GM18909 (cell line): ENCODE data around the gene PRPF4.
"Not testable (repeated sequence)": the region's sequence is repeated elsewhere in the genome, so short reads cannot be mapped to it uniquely, and the experiment has no call there.

Experiments
- ATAC-seq: cut with Tn5 transposase; IDR thresholded peaks from one replicate; pipeline ENCODE4 v1.9.1; 2021; ENCODE audit warnings: mild to moderate bottlenecking; ENCODE audit not compliant: unreplicated experiment, poor library complexity

The PRPF4 gene

DNA sequence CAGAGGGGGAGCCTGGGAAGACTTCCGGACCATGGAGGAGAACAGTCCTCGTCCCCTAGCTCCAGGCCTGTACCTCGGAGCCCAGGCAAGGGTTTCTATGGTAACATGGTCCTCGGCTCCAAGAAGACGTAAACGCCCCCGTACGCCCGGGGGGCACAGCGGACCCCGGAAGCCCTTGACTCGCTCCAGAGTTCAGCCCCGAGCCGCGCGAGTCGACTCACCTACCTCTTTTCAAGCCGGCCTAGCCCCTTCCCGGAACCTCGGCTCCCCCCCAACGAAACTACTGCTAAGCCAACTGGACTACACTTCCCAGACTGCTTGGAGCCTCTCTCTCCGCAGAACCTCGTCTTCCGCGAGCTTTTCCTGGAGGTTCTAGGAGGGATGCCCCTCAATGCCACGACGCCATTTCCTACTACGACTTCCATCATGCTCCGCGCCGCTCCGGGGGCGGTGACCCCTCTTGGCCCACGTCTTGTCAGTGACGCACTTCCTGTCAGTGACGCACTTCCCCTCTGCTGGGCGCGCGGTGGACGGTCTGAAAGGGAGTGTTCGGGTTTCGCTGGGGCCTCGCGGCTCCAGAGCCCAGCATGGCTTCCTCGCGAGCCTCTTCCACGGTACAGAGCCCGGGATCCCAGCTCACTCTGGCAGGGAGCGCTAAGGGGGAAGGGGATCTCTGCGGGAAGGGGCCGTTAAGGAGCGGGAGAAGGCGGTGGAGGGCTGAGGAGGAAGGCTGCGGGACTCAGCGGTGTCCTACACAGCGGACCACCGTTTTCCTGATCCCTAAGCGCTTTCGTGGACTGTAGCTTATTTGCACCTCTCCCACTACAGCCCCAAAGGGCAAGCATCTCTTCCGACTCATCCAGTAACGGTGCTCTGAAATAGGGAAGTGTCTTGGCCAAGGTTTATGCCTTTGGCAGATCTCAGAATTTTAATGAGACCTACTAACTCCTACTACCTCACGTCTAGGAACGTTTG lies at the start of gene PRPF4, which contains the start of gene CDC26:
TSS of gene PRPF4 (plus strand) at position 502 of the 975 bp plus-strand sequence. CDS start at position 588, 86 bp downstream.
TSS of gene CDC26 (minus strand) at position 416 of the 975 bp plus-strand sequence. CDS start 3,065 bp downstream, outside the sequence.
- peak; percentile 99 for ATAC-seq

DNA sequence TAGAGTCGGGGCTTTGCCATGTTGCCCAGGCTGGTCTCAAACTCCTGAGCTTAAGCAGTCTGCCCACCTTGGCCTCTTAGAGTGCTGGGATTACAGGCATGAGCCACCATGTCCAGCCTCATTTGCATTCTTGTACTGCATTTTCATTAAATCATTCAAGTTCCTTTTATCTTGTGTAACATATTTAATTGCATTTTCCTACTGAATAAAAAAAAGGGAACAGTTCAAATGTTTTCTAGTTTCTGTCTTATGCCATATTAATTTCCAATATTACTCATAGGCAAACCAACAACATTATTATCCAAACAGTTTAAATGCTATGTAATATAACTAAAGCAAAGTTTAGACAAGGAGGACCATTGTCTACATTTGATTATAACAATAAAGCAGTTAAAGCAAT lies 48.0 kb upstream of the PRPF4 start:
- no peak for ATAC-seq

DNA sequence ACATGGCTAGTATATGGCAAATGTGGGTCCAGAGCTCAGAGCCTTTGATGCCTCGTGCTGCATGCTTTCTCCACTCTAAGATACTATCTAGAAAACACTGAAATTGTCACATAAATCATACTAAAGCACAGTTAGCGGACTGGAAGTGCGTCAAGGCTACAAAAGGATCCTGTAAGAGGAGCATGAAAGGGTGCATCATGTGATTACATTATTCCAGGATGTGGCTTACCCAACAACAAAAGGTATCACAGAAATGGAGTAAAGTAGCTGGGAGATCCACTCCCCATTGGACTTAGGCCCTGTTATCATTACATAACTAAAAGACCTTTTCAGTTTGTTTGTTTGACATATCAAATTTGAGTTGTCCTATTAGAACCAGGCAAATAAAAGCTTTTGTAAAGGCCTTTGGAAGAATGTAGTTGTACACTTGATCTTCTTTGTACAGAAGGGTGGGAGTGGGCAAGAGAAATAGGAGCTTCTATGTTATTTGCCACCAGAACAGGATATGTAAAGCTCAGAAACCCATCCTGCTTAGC lies 47.3 kb upstream of the PRPF4 start:
- no peak for ATAC-seq

DNA sequence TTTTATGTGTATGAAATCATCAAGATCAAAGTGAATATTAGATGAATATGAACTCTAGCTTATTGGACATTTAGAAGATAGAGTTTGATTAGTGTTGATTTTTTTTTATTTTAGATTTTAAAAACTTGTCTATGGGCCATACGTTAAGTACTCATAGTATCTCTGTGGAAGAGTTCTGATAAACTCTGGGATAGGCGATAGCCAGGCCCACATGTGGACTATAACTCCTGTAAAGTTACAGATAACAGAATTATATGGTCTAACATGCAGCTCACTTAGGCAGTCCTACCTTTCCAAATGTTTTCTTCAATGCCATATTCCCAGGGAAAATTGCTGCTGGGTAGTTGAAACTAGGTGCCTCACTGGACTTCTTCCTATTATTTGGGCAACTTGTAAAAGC lies 43.8 kb upstream of the PRPF4 start:
- ATAC-seq: no peak

DNA sequence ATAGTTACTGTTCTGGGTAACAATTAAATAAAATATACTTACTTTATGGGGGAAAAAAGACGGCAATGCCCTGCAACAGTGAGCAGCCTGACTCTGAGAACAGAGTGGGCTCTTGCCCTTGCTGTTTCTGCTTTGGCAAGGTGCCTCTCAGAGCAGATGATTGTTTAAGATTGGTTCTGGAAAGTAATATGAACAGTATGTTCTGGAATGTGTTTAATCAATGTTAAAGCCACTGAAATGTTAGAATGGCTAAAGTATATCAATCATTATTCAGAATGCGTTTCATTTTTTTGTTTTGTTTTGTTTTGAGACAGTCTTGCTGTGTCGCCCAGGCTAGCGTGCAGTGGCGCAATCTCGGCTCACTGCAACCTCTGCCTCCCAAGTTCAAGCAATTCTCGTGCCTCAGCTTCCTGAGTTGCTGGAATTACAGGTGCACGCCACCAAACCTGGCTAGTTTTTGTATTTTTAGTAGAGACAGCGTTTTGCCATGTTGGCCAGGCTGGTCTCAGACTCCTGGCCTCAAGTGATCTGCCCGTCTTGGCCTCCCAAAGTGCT lies 39.7 kb upstream of the PRPF4 start:
- ATAC-seq: not testable (repeated sequence)

DNA sequence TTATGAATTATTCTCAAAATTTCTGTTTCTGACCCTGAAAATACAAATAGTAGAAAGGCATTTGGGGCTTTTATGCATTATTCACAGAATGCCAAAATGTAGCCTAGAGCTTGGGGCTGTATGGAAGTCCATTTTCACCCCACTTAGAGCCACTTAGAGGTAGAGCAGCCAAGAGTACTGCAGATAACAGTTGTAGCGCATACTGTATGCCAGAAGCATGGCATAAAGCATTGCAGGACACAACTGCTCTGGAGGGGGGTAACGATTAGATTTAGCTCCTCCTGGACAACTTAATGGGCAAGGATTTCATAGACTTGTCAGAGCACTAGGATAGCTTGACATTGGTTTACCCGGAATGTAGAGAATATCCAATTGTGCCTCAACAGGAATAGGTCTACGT lies 38.4 kb upstream of the PRPF4 start:
- no peak for ATAC-seq

DNA sequence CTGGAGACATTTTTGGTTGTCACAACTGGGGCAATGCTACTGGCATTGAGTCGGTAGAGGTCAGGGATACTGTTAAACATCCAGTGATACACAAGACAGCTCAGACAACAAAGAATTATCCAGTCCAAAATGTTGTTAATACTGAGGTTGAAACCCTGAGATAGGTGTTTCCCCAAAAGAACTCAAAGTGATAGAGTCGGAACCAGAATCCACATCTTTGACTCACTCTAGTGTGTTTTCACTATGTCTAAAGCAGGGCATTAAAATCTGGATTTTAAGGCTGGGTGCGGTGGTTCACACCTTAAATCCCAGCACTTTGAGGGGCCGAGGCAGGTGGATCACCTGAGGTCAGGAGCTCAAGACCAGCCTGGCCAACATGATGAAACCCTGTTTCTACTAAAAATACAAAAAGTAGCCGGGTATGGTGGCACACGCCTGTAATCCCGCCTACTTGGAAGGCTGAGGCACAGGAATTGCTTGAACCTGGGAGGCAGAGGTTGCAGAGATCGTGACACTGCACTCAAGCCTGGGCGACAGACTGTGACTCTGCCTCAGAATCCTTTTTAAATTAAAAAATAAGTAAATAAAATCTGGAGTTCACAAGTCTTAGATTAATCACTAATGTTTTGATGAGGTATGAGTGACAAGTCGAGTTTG lies 37.1 kb upstream of the PRPF4 start:
- no peak for ATAC-seq

DNA sequence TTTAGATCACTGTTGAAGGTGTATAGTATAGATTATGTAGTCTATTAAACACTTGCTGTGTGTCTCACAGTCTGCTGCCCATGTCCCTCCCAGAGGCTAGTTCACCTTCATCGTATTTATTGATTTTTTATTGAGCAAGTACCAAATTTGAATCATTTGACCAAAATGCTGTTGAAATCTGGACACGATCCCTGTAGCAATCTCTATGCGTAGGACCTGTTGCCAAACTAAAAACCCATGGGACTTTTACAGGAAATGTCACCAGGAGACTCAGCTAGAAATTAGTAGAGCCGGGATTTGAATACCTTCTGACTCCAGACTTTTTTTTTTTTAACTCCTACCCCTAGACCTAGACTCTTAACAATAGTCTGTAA lies 36.6 kb upstream of the PRPF4 start:
- ATAC-seq: no peak

DNA sequence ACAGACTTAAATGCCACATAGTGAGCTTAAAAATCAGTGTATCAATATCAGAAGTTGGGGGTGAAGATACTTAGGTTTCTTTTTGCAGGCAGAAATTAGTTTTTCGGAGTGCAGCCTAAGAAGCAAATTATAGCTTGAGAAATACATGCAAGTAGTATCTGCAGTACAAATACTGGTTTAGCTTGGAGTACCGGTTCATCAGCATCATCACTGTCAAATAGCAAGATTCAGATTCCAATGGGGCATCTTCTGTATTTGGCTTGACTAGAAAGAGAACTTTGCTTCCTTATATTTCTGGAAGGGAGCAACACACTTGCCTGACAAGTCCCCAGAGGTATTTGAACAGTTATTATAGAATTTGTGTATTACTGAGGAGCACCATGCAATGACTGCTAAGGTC lies 34.3 kb upstream of the PRPF4 start:
- no peak for ATAC-seq

DNA sequence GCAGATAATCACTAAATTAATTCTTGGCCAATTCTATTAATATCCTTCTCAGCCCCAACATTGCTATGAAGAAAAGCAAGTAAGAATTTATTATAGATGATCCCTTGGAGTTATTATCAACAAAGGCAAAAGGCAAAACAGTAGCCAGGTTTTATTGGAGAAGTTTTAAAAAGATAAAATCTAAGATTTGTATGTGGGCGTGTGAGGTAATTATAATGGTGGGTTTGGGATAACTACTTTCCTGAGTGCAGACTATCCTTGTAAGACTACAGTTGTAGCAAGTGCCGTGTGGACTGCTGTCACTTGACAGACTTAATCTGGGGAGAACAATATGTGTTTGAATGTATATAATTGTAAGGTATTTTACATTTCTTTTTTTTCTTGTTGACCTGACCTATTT lies 30.9 kb upstream of the PRPF4 start:
- no peak for ATAC-seq

DNA sequence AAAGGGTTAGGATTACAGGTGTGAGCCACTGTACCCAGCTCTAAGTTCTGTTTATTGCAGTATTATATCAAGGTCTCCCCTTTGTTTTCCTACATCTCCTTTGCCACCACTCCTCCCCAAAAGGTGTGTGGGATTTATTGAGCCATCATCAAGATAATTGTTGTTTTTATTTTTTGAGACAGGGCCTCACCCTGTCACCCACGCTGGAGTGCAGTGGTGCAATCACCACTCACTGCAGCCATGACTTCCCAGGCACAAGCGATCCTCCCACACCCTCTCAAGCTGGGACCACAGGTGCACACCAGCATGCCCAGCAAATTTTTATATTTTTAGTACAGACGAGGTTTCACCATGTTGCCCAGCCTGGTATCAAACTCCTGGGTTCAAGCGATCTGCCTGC lies 29.6 kb upstream of the PRPF4 start:
- no peak for ATAC-seq

DNA sequence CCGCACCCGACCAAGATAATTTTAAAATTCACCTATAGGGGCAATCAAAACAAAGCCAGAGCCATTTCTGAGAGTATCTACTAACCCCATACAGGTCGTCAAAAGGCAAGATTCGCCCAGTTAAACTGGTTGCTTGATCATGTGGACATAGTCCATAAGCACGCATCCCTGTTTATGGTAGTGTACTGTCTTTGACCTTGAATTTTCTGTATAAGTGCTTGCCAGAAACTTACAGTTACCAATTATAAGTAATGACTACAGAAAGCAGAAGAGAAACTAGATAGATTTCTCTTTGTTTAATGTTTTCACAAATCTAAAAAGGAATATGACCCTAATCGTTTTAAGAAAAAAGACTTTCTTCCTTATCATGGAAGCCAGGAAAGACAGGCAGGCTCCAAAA lies 28.5 kb upstream of the PRPF4 start:
- ATAC-seq: no peak

DNA sequence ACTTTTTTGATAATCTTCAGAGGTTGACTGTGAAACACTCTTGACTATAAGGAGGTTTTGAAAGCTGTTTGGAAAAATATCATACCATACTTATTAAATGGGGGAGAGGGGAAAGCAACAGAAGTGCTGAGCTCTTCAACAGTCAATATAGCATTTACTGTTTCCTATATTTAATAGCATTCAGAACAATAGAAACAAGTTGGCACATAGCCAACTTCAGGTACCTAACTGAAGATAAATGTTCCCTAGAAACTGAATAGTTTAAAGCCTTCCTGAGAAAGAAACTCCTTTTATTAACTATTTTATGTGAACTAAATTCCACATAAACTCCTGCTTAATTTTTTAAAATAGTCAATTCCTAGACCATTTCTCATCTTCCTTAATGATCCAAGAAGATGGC lies 27.8 kb upstream of the PRPF4 start:
- ATAC-seq: no peak

DNA sequence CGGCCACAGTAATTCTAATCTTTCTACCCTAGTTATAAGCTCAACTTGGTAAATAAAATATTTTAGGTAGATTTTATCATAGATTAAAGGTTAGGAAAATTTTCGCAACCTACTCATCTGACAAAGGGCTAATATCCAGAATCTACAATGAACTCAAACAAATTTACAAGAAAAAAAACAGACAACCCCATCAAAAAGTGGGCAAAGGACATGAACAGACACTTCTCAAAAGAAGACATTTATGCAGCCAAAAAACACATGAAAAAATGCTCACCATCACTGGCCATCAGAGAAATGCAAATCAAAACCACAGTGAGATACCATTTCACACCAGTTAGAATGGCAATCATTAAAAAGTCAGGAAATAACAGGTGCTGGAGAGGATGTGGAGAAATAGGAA lies 25.8 kb upstream of the PRPF4 start:
- ATAC-seq: not testable (repeated sequence)

DNA sequence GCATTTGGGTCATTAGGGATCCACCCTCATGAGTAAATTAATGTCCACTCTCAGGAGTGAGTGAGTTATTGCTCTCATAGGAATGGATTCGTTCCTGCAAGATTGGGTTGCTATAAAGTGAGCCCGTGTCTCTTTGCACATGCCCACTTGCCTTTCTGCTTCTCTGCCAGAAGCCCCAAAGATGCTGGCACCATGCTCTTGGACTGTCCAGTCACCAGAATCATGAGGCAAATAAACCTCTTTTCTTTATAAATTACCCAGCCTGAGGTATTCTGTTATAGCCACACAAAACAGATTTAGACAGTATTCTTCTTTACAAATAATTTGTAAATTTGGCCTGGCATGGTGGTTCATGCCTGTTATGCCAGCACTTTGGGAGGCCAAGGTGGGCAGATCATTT lies 24.7 kb upstream of the PRPF4 start:
- ATAC-seq: no peak

DNA sequence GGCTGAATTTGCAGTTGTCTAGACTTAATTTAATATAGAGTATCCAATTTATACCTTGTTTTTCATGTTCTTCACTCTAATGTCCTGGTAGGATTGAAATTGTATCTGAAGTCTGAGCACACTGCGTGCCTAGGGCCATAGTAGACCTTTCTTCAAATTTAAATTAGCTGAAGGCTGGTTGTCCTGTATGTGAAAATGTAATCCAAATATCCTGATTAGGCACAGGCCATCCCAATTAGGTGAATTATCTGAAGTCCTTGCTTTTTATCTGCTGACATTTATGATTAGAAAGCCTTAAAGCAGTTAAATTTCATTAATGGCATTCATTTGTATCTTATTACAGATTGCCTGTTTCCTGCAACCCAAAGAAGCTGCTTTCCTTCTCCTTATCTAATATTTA lies 20.5 kb upstream of the PRPF4 start:
- no peak for ATAC-seq

DNA sequence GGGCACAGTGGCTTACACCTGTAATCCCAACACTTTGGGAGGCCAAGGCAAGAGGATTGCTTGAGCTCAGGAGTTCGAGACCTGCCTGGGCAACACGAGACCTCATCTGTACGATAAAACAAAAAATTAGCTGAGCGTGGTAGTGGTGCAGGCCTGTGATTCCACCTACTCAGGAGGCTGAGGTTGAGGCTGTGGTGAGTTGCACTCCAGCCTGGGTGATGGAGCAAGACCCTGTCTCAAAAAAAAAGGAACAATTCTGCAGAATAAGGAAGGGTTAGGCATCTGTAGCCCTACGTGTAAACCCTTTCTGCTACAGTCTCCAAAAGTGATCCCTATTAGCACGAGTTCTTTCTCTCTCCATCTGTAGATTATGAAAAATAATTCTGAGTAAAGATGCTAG lies 20.0 kb upstream of the PRPF4 start:
- no peak for ATAC-seq

DNA sequence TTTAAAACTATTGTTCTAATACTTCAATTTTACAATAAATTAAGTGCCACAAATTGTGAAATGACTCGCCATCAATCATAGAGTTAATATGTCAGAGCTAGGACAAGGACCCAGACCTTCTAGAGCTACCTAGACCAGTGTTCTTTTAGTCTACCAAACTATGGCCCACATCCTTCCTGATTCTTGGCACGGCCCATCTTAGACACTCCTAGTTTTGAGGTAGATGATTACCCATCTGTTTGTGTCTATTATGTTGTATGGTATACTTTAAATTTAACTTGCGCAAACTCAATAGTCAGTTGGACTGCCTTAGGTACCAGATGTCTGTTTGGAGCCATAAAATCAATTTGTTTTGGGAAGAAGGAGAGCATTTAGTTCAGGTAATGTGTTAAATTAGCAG lies 17.6 kb upstream of the PRPF4 start:
- no peak for ATAC-seq

DNA sequence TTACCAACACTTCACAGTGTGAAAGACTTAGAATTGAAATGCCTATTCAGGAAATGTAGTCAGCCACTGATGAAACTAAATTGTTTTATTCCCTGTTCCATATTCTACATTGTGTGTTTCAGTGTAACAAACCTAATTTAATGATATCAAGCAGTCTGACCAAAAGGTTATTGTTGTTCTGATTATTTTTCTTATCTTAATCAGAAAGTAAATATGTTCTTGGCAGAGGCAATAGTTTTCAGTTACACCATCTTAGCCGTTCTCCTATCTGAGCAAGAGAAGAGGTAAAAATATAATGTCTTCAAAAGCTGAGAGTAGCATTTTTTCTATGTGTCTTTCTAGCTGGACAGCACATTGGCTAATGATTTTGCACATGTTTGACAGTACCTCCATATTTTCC lies 17.2 kb upstream of the PRPF4 start:
- ATAC-seq: no peak

DNA sequence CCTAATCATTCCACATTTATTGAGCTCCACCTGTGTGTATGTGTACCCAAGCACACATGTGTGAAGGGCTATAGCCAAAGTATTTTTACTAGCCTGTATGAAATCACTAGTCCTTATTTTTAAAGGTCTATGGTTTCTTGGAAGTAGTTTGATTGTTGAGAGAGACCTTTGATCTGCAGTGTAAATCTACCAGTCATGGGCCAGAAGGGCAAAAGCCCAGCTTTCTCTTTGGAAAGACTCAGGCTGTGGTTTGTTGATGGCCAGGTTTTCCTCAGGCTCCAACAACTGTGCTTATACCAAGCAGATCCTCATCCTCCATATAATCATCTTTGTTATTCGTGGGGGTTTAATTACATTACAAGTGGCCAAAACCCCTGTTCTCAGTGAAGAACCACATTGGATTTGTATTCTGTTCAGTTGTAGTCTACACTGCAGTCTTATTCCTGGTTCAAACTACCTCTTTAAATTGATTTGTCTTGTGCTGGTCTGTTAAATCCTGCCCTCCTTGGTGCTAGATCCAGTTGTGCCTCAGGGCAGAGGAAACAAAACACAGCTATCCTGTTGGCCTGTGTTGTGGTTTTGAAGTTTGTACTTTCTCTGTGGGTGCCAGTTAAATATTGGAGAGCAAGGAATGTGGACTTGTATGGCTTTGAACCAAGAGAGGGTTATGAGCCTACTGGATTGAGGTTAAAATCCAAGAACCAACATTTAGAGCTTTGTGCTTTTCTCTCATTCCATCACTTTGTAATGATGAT lies 13.4 kb upstream of the PRPF4 start:
- no peak for ATAC-seq
